Measurements from ENCODE around the gene HAPLN3.

The HAPLN3 gene

GRCh38 chr15:88902221-88902835, 7.0 kb upstream of the HAPLN3 start:
- Histone ChIP-seq H3F3A (ENCODE audit: low read depth) (no peaks in the 10 kb centered on the region), H3K4me3 (ENCODE audit: low read length, poor library complexity, severe bottlenecking) (no peak overlapping the region), H3K27me3 (ENCODE audit: insufficient read depth, low read length, poor library complexity, severe bottlenecking) (no peaks in the 10 kb centered on the region), H3K79me2 (ENCODE audit: insufficient read depth, low read length) (peaks cover 5% of the 10 kb centered on the region; the same call in 1 of the 2 replicates), H3K9me2 (replicated peaks; ENCODE audit: low read depth, low read length) (no peaks in the 10 kb centered on the region), H3K9me3 (ENCODE audit: insufficient read depth, low read depth, low read length) (no peaks in the 10 kb centered on the region), H3K4me1 (ENCODE audit: insufficient read depth, low read length, poor library complexity, severe bottlenecking) (peaks cover 11% of the 10 kb centered on the region), H2AFZ (ENCODE audit: low read length) (no peak overlapping the region), H3K9ac (ENCODE audit: low read depth, low read length, poor library complexity, severe bottlenecking) (no peak overlapping the region), H4K20me1 (ENCODE audit: insufficient read depth, low read length, poor library complexity, severe bottlenecking) (peaks cover 6% of the 10 kb centered on the region), H3K36me3 (ENCODE audit: insufficient read depth, low read length) (peaks cover 37% of the 10 kb centered on the region; the same call in 1 of the 2 replicates), H3K4me2 (ENCODE audit: low read depth, low read length, poor library complexity, severe bottlenecking) (no peak overlapping the region)
- TF ChIP-seq, protein P1, sequence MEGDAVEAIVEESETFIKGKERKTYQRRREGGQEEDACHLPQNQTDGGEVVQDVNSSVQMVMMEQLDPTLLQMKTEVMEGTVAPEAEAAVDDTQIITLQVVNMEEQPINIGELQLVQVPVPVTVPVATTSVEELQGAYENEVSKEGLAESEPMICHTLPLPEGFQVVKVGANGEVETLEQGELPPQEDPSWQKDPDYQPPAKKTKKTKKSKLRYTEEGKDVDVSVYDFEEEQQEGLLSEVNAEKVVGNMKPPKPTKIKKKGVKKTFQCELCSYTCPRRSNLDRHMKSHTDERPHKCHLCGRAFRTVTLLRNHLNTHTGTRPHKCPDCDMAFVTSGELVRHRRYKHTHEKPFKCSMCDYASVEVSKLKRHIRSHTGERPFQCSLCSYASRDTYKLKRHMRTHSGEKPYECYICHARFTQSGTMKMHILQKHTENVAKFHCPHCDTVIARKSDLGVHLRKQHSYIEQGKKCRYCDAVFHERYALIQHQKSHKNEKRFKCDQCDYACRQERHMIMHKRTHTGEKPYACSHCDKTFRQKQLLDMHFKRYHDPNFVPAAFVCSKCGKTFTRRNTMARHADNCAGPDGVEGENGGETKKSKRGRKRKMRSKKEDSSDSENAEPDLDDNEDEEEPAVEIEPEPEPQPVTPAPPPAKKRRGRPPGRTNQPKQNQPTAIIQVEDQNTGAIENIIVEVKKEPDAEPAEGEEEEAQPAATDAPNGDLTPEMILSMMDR (conservative IDR thresholded peaks at IDR 0.05; ENCODE audit: low read length): no peak
- TF ChIP-seq EZH2phosphoT487 (IDR thresholded peaks at IDR 0.05; ENCODE audit: borderline replicate concordance): no peak

DNA sequence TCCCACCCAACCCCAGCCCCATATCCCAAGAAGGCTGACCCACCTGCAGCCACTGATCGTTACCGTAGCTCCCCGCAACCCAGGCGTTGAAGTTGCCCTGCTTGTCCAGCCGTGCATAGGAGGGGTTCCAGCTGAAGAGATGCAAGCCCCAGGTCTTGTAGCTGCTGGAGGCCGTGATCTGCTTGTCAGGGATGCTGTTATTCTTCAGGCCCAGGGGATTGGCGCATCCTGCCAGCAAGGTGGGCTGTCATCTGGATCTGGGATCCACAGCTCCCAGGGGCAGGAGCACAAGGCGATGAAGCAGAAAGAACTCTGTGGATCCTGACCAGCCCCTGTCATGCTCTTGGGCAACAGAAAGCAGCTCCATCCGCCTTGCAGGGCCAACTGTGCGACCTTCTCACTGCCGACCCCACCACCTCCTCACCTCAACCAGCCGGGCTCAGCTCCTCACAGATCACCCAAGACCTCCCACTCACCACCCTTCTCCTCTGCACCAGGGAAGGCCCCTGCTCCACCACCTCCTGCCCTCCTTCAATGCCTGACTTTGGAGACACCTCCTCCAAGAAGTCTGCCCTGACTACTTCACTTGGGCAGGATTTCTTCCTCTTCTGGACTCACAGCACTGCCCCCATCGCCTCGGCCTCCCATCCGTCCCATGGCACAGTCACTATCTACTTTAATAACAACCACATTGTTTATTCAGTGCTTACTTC, 6.3 kb upstream of the HAPLN3 start:
- peaks cover 6% of the 10 kb centered on the region for H4K20me1 ChIP-seq (ENCODE audit: insufficient read depth, low read length, poor library complexity, severe bottlenecking)

GRCh38 chr15:88900982-88901418, 5.7 kb upstream of the HAPLN3 start:
- Histone ChIP-seq H3K4me2 (ENCODE audit: low read depth, low read length, poor library complexity, severe bottlenecking) (no peak overlapping the region), H3K9me2 (replicated peaks; ENCODE audit: low read depth, low read length) (no peaks in the 10 kb centered on the region), H3K9ac (ENCODE audit: low read depth, low read length, poor library complexity, severe bottlenecking) (no peak overlapping the region), H3K4me3 (ENCODE audit: low read length, poor library complexity, severe bottlenecking) (no peak overlapping the region), H3K4me1 (ENCODE audit: insufficient read depth, low read length, poor library complexity, severe bottlenecking) (peaks cover 22% of the 10 kb centered on the region), H3K27me3 (ENCODE audit: insufficient read depth, low read length, poor library complexity, severe bottlenecking) (no peaks in the 10 kb centered on the region), H2AFZ (ENCODE audit: low read length) (no peak overlapping the region), H3K9me3 (ENCODE audit: insufficient read depth, low read depth, low read length) (no peaks in the 10 kb centered on the region), H3K36me3 (ENCODE audit: insufficient read depth, low read length) (peaks cover 32% of the 10 kb centered on the region; the same call in 1 of the 2 replicates), H4K20me1 (ENCODE audit: insufficient read depth, low read length, poor library complexity, severe bottlenecking) (peaks cover 3% of the 10 kb centered on the region), H3K79me2 (ENCODE audit: insufficient read depth, low read length) (peaks cover 4% of the 10 kb centered on the region; the same call in 1 of the 2 replicates), H3F3A (ENCODE audit: low read depth) (no peaks in the 10 kb centered on the region)
- TF ChIP-seq, protein P1 (conservative IDR thresholded peaks at IDR 0.05; ENCODE audit: low read length): no peak
- TF ChIP-seq EZH2phosphoT487 (IDR thresholded peaks at IDR 0.05; ENCODE audit: borderline replicate concordance): no peak

More for the DNA sequence above, 6.3 kb upstream of the HAPLN3 start:
- peaks cover 4% of the 10 kb centered on the region; the same call in 1 of the 2 replicates for H3K79me2 ChIP-seq (ENCODE audit: insufficient read depth, low read length)
- H3K9me2 ChIP-seq (replicated peaks; ENCODE audit: low read depth, low read length): no peaks in the 10 kb centered on the region
- no peak overlapping the region for H3K4me3 ChIP-seq (ENCODE audit: low read length, poor library complexity, severe bottlenecking)
- H3K9me3 ChIP-seq (ENCODE audit: insufficient read depth, low read depth, low read length): no peaks in the 10 kb centered on the region
- peaks cover 17% of the 10 kb centered on the region for H3K4me1 ChIP-seq (ENCODE audit: insufficient read depth, low read length, poor library complexity, severe bottlenecking)
- H3K4me2 ChIP-seq (ENCODE audit: low read depth, low read length, poor library complexity, severe bottlenecking): no peak overlapping the region
- H3F3A ChIP-seq (ENCODE audit: low read depth): no peaks in the 10 kb centered on the region
- no peaks in the 10 kb centered on the region for H3K27me3 ChIP-seq (ENCODE audit: insufficient read depth, low read length, poor library complexity, severe bottlenecking)
- peaks cover 37% of the 10 kb centered on the region; the same call in 1 of the 2 replicates for H3K36me3 ChIP-seq (ENCODE audit: insufficient read depth, low read length)
- no peak overlapping the region for H3K9ac ChIP-seq (ENCODE audit: low read depth, low read length, poor library complexity, severe bottlenecking)
- no peak for TF ChIP-seq EZH2phosphoT487 (IDR thresholded peaks at IDR 0.05; ENCODE audit: borderline replicate concordance)
- TF ChIP-seq, protein P1 (conservative IDR thresholded peaks at IDR 0.05; ENCODE audit: low read length): no peak
- H2AFZ ChIP-seq (ENCODE audit: low read length): no peak overlapping the region
